ENCODE results near the gene KCNQ1OT1.

The KCNQ1OT1 gene

GRCh38 chr11:2699531-2700414 is at the start of gene KCNQ1OT1:
KCNQ1OT1 (minus strand) TSS chr11:2699994.
- DNase-seq: peak; percentile 39

DNA sequence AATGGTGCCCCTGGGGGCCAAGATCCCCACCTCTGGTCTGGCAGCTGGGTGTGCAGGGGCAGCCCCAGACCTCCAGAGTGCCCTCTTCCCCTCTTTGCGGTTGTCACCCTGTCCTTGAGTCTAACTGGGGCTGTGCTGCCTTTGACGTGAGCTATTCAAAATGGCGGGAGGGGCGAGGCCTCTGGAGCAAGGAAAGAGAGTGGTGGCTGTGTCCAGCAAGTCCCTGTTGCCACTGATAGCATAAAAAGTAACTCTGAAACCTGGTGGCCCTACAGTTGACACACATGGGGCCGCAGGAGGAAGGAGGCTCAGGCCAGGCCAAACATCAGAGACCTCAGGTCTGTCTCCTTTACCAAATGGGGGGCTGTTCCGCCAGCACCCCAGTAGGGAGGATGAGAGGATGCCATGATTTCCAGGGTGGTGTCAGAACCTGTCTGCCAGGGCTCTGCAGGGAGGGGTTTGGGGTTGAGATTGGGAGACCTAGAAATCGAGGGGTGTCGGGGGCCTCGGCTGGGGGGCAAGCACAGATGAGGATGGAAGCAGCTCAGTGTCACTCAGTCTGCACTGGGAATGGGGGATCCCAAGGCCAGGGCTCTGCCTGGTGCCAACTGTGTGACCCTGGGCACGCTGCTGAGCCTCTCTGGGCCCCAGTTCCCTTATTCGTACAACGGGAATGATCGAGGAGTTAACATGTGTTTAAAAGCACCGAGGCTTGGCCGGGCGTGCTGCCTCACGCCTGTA is 49.2 kb upstream of the KCNQ1OT1 start:
- DNase-seq: no peak

DNA sequence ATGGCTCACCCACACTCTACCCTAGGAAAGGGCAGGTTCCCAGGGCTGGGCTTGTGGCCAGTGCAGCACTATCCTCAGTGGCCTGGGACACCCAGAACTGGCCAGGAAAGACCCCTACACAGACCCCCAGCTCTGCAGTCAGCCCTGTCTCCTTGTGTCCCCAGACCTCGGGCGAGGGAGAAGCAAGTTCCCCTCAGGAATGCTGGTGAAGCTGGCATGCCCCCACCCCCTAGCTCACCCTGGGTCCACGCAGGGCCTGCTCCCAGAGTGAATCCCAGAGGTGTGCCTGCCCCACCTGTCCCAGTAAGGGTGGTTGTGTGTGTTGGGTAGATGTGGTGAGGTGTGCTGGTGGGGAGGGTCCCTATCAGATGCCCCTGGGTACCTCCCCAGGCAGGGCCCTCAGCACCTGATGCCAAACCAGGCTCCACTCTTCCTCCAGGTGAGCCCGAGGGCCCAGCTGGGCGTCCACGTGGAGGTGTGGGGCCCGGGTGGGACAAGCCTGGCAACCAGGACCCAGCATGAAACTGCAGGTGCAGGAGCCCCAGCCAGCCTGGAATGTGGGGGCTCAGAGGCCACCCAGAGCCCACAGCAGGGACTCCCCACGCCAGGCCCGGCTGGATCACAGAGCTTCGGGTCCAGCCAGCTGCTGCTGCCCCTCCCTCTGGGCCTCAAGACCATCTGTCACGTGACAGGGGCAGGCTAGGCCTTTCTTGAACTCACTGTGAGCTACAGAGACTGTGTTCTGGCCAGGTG is 48.4 kb upstream of the KCNQ1OT1 start:
- no peak for DNase-seq

- no peak for DNase-seq
Observed at GRCh38 chr11:2747248-2748027, 47.6 kb upstream of the KCNQ1OT1 start.

DNA sequence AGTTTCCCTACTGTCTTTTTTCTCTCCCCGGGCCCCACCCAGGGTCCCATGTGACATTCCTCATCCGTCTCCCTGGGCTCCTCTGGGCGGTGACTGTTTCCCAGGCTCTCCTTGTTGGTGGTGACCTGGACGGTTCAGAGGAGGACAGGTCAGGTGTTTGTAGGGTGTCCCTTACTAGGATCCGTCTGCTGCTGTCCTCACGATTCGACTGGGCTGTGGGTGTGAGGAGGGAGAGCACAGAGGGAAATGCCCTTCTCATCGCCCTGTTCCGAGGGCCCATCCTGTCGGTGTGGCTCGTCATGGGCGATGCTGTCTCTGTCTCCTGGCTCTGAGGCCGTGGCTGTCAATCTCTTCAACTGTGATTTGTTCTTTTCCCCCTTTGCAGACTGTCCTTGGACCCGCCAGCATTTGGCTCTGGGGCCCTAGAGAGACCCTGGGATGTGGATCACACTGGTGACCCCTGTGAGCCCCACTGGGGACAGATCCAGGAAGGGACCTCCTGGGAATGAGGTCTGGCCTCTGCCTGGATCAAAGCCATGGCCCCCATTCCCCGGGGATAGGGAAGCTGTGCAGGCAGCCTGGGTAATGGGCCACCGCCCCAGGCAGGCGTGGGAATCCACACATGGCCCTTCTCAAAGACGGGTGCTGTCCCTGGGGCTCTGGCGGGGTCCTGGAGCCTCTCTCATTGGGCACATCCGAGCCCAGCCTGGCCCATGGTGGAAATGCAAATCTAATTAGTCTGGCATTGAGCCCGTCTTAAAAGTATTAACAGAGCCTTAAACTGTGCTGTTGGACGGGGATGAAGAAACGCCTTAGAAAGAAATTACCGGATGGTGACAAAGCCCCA is 46.8 kb upstream of the KCNQ1OT1 start:
- no peak for DNase-seq

GRCh38 chr11:2745511-2745910 is 45.7 kb upstream of the KCNQ1OT1 start:
- DNase-seq: no peak

GRCh38 chr11:2744166-2744565 is 44.4 kb upstream of the KCNQ1OT1 start:
- DNase-seq: no peak

GRCh38 chr11:2743427-2744110 is 43.8 kb upstream of the KCNQ1OT1 start:
- no peak for DNase-seq

- no peak for DNase-seq
Observed at GRCh38 chr11:2742611-2743426, 43.0 kb upstream of the KCNQ1OT1 start.

GRCh38 chr11:2742201-2742600 is 42.4 kb upstream of the KCNQ1OT1 start:
- DNase-seq: no peak

DNA sequence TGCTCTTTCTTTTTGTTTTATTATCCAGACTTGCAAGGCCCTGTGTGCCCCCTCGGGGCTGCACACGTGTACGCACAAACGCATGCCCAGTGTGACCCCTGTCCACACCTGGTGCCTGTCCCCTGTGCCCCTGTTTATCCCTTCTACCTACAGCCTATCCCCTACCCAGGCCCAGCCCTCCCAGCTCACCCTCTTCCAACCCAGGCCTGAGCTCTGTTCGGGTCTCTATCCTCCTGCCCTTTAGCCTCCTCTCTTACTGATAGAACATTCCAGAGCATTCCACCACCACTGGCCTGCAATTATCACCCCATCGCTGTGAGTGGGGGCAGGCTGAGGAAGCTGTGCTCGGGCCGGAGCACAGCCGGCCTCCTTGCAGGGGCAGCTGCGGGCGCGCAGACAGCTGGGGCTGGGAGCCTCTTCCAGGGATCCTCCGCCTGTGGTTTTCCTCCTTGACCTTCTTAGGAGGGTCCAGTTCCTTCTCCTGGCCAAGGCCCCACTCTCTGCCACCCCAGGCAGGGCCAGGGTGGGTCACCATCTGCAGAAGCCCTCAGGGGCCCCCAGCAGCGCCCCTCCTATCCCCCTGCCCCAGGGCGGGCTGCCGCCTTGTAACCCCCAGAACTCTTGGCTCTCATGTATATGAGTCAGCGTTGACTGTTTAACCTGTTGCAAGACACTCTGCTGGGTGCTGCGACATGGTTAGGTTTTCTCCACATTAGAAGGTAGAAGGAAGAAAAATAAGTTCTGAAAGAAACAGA is 41.8 kb upstream of the KCNQ1OT1 start:
- DNase-seq: no peak

- DNase-seq: no peak
Observed at GRCh38 chr11:2741006-2741376, 41.2 kb upstream of the KCNQ1OT1 start.

GRCh38 chr11:2740275-2740940 is 40.6 kb upstream of the KCNQ1OT1 start:
- no peak for DNase-seq

DNA sequence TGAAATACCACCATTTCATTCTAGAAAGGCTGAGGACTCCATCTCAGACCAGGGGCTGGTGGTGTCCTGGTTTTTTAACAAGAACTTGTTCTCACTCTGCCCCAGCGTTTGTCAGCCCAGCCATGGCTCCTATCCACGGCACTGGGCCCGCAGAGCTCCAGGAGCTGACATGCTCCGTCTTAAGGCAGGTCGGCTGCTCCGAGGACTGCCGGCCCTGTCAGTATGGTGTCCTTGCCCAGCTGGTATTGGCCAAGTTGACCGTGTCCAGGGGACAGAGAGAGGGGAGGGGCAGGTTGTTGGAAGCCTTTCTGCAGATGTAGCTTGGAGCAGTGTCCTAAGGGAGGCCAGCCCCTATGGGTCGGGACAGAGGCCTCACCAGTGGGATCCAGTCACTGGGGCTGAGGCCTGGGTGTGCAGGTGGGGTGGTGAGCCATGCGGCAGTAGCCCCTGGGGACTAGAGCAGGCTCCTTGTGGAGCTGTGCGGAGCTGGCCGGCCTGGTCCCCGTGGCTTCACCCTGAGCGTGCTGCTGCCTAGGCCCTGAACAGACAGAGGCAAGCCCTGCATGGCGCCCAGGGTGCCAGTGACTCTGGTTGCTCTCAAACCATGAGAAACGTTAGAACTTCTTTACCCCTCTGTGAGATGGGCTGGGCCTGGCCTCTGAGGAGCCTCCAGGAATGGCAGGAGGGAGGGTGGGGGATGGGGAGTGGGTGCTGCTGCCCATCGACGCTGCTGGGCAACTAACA is 39.9 kb upstream of the KCNQ1OT1 start:
- DNase-seq: no peak

DNA sequence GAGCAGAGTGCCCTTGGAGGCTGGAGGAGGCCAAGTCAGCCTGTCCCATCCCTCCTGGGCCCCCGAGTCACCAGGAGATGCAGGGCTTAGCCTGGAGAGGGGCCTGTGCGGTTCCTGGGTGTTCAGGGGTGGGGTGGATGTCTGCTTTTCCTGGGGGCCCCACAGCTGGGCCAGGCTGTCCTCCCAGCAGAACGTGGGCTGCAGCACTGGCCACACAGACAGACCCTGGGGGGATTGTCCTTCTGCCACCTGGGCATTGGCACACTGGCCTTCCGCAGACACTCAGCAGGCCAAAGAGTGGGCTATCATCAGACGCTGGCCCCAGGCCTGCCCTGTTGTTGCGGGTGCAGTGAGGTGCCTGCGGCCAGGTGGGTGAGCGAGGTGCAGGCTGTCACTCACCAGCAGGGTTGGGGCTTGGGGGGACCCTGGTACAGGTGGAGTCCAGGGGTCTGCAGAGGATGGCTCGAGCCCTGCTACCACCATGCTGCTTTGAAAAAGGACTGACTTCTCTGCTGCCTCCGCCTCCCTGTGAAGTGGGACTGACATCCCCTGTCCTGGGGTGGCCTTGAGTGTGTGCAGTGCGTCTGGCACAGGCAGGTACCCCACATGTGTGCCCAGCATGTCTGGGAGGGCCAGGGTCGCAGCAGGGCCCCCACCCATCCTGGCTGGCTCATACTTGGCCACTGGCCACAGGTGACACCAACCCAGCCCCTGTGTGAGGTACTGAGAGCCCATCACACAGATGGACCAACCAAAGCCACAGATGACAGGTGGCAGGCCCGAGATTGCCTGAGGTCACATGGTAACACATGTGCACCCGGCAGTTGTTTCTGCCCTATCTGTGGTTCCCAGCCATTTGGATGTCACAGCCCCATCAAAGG is 39.0 kb upstream of the KCNQ1OT1 start:
- DNase-seq: no peak

- no peak for DNase-seq
Observed at GRCh38 chr11:2737866-2738265, 38.1 kb upstream of the KCNQ1OT1 start.

DNA sequence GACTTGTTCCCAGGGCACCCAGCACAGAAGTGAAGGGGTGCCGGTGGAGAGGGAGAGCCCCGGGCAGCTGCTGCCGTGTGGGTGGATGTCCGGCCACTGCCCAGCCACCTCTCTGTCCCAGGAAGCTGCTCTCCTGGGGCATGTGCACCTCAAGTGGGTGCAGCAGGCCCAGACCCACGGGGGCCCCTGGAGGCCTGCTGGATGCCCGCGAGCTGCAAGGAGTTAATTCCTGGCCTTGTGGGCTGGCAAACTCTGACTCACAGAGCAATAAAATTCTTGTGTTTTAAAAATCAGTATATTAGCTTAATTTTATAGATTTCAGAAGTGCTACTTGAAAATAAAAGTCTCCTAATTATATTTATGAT is 37.4 kb upstream of the KCNQ1OT1 start:
- DNase-seq: no peak
